ENCODE measurements around the gene GMPS. TPM values are rescaled to one million over a fixed set of nuclear protein-coding genes. Genes with fewer than 3 reads are reported as not detected.
"Not testable (repeated sequence)": the region's sequence is repeated elsewhere in the genome, so short reads cannot be mapped to it uniquely, and the experiment has no call there.

The GMPS gene
- 100 to 1,000 TPM; 109 to 122 (median 118) TPM for total RNA-seq

DNA sequence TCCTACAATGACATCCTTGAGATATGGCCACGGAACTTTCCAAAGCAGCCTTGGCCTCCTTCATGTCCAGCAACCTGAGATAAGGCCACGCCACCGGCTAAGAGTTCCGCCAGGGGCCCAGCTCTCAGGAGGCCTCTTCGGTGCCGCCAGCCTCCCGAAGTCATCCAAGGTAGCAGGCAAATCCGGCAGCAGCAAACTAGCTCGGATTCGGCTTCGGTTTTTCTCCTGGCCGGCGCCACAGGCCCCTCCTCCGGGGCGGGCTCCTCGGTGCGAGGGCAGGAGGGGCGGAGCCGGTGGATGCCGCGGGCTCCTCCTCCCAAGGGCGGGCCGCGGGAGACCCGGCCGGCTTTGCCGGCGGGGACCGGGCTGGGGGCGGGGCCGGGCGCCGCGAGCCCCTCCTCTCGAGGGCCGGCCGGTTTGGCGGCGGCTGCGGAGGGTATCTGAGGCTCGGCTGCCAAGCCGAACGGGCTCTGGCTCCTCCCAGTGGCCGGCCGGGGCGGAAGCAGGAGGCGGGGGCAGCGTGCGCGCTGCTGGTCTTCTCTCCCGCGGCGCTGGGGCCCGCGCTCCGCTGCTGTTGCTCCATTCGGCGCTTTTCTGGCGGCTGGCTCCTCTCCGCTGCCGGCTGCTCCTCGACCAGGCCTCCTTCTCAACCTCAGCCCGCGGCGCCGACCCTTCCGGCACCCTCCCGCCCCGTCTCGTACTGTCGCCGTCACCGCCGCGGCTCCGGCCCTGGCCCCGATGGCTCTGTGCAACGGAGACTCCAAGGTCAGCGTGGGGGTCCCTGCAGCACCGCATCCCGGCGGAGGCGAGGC lies at the start of gene GMPS:
Gene GMPS (plus strand): TSS at position 518 of the 812 bp plus-strand sequence. CDS start 221 bp downstream, at position 739.
- peak; percentile 95 for DNase-seq
- Mint-ChIP-seq H3K4me1 (ENCODE audit: low read depth) (peaks cover 21% of the 10 kb centered on the region), H3K36me3 (ENCODE audit: insufficient read depth) (no peaks in the 10 kb centered on the region), H3K27me3 (ENCODE audit: low read depth) (no peaks in the 10 kb centered on the region), H3K9me3 (no peaks in the 10 kb centered on the region), H3K4me3 (peak within 1 kb of the TSS; percentile 98)
- peak; percentile 93 to 94 for ATAC-seq

DNA sequence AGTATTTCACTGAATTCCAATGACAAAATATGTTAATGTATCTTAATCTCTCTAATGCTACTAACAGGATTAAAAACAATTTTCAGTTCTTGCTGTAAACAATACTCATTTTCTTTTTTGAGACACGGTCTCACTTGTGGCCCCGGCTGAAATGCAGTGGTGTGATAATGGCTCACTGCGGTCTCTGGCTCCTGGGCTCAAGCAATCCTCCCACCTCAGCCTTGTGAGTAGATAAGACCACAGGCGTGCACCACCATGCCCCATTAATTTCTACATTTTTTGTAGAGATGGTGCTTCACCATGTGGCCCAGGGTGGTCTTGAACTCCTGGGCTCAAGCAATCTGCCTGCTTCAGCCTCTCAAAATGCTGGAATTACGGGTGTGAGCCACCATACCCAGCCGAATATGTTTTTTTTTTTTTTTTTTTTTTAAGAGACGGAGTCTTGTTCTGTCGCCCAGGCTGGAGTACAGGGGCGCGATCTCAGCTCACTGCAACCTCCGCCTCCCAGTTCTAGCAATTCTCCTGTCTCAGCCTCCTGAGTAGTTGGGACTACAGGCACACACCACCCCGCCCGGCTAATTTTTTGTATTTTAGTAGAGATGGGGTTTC lies 41.9 kb upstream of the GMPS start:
- not testable (repeated sequence) for H3K27me3 Mint-ChIP-seq (ENCODE audit: low read depth); H3K4me3 Mint-ChIP-seq; ATAC-seq; H3K9me3 Mint-ChIP-seq; H3K4me1 Mint-ChIP-seq (ENCODE audit: low read depth); DNase-seq
- H3K36me3 Mint-ChIP-seq (ENCODE audit: insufficient read depth) = peaks cover 16% of the 10 kb centered on the region

DNA sequence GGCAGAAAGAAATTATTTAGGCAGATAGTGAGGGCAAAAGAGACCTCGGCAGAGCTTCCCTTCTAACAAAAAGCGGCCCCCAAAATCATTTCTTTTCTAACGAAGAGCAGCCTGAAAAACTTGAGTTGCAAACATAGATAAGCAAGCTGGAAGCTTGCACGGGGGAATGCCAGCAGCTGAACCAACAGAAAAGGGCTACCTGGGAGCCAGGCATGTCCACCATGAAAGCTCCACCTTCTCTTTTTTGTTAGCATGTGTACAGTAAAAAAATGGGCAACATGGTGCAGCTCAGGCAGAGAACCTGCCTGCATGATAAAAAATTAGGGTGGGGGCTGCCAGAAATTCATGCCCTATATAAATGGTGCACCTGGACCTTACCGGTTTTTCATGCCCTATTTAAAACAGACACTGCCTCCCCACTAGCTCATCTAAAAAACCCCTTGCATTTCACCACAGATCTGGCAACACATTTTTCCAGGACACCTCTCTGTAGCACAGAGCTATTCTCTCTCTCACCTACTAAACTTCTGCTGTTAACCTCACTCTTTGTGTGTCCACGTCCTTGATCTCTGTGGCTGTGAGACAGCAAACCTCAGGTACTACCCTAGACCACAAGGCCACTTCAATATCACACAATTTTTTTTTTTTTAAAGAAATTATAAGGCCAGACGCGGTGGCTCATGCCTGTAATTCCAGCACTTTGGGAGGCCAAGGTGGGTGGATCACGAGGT lies 34.9 kb upstream of the GMPS start:
- no peaks in the 10 kb centered on the region for H3K27me3 Mint-ChIP-seq (ENCODE audit: low read depth)
- peaks cover 15% of the 10 kb centered on the region for H3K36me3 Mint-ChIP-seq (ENCODE audit: insufficient read depth)
- H3K4me1 Mint-ChIP-seq (ENCODE audit: low read depth) = peaks cover 3% of the 10 kb centered on the region
- ATAC-seq (no peak), DNase-seq (no peak)
- no peak overlapping the region for H3K4me3 Mint-ChIP-seq
- H3K9me3 Mint-ChIP-seq = no peaks in the 10 kb centered on the region

DNA sequence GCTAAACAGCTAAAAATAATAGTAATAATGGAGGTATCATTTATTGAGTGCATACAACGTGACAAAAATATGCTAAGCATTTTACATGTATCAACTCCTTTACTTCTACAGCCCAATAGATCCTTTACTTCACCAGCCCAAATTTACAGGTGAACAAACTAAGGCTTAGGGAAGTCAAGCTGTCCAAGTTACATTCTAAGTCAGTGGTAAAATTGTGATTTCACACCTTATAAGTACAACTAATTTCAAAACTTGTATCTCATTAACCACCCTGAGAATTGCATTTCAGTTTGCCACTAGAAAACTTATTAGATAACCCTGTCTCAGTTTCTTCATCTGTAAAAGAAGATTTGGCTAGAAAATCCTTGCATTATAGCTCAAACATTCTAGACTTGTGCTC lies 26.9 kb upstream of the GMPS start:
- Mint-ChIP-seq H3K4me3 (no peak overlapping the region), H3K4me1 (ENCODE audit: low read depth) (peaks cover 37% of the 10 kb centered on the region), H3K36me3 (ENCODE audit: insufficient read depth) (peaks cover 12% of the 10 kb centered on the region), H3K27me3 (ENCODE audit: low read depth) (no peaks in the 10 kb centered on the region), H3K9me3 (no peaks in the 10 kb centered on the region)
- DNase-seq (no peak), ATAC-seq (no peak)

- DNase-seq (no peak), ATAC-seq (no peak)
- Mint-ChIP-seq H3K4me3 (peak overlapping the region; percentile 7), H3K4me1 (ENCODE audit: low read depth) (peaks cover 51% of the 10 kb centered on the region), H3K36me3 (ENCODE audit: insufficient read depth) (peaks cover 15% of the 10 kb centered on the region), H3K27me3 (ENCODE audit: low read depth) (no peaks in the 10 kb centered on the region), H3K9me3 (no peaks in the 10 kb centered on the region)
Measured at GRCh38 chr3:155846119-155846518, 24.3 kb upstream of the GMPS start.

DNA sequence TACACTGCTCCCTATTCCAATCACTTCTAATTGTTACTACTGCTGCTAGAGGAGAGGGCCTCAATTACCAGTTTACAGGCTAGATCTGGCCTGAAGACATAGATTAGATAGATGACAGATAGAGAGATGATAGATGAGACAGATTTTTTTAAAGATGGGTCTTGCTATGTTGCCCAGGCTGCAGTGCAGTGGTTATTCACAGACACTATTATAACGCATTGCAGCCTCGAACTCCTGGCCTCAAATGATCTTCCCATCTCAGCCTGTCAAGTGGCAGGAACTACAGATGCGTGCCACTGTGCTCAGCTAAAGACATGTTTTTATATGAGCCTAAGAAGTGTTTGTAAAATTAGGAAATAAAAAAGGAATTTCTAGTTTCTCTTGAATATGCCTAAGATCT lies 22.5 kb upstream of the GMPS start:
- Mint-ChIP-seq H3K9me3 (no peaks in the 10 kb centered on the region), H3K4me1 (ENCODE audit: low read depth) (peaks cover 64% of the 10 kb centered on the region), H3K4me3 (peak overlapping the region; percentile 1), H3K36me3 (ENCODE audit: insufficient read depth) (peaks cover 26% of the 10 kb centered on the region), H3K27me3 (ENCODE audit: low read depth) (no peaks in the 10 kb centered on the region)
- DNase-seq (no peak), ATAC-seq (no peak)

GRCh38 chr3:155849404-155849803 lies 21.0 kb upstream of the GMPS start:
- Mint-ChIP-seq H3K4me3 (peak overlapping the region; percentile 21), H3K36me3 (ENCODE audit: insufficient read depth) (peaks cover 23% of the 10 kb centered on the region), H3K4me1 (ENCODE audit: low read depth) (peaks cover 59% of the 10 kb centered on the region)
- not testable (repeated sequence) for H3K9me3 Mint-ChIP-seq; DNase-seq; H3K27me3 Mint-ChIP-seq (ENCODE audit: low read depth); ATAC-seq

DNA sequence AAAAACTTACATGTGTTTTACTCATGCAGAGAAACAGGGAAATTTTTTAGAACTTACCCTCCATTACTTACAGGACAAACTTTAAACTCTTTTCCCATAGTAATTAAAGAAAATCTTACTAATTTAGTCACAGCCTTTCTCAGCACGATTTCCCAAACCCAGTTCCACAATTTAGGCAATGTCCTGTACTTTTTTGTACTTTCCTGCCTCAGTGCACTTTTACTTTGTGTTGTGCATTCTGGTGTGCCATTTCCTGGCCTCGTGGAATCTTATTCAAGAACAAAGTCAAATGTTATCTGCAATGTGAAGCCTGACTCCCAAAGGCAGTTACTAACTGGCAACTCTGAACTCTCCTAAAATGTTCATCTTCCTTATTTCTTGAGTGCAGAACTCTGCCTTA lies 18.1 kb upstream of the GMPS start:
- peak overlapping the region; percentile 97 for H3K4me3 Mint-ChIP-seq

DNA sequence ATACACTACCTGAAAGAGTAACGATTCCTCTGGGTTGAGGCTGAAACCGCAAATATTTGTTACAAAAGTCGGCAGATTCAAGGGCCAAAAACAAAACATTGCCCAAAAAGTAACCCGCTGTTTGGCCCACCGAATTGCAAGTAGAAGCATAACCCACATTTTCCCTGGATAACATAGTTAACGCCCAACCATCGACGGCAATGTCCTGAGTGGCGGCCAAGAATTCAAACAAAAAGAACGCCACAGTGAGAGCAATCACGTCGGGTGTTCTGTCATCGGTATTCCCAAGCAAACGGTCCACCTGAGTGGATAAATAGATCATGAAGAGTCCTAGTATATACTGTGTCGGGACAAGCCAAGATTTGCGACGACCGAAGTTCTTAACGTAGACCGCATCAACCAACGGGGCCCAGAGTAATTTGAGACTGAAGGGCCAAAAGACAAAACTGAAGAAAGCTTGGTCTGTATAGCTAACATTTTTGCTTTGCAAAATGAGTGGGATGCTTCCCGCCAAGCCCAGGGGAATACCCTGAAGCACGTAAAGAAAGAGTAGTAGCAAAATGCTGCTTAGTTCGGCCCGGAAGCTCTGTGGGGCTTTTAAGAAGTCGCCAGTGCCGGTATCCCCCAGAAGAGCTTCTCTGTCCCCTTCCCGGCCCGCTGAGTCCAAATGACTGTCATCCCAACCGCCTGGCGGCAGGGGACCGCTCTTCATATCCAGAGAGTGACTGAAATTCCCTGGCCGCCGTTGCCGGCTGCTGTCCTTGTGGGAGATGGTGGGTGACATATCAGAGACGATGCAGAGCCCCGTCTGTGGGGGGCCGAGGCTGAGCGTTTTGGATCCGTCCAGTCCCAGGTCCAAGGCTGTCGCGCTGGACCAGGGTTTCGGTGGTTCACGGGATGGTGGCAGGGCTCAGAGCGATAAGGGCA lies 17.0 kb upstream of the GMPS start:
- H3K27me3 Mint-ChIP-seq (ENCODE audit: low read depth) = no peaks in the 10 kb centered on the region
- peak; percentile 6 to 7 for ATAC-seq
- peaks cover 15% of the 10 kb centered on the region for H3K36me3 Mint-ChIP-seq (ENCODE audit: insufficient read depth)
- peaks cover 41% of the 10 kb centered on the region for H3K4me1 Mint-ChIP-seq (ENCODE audit: low read depth)
- DNase-seq = peak; percentile 15
- no peaks in the 10 kb centered on the region for H3K9me3 Mint-ChIP-seq
- H3K4me3 Mint-ChIP-seq = peak overlapping the region; percentile 97

More for the DNA sequence above, 18.1 kb upstream of the GMPS start:
- H3K36me3 Mint-ChIP-seq (ENCODE audit: insufficient read depth) = peaks cover 20% of the 10 kb centered on the region
- ATAC-seq = no peak
- DNase-seq = no peak
- H3K9me3 Mint-ChIP-seq = no peaks in the 10 kb centered on the region
- peaks cover 49% of the 10 kb centered on the region for H3K4me1 Mint-ChIP-seq (ENCODE audit: low read depth)
- no peaks in the 10 kb centered on the region for H3K27me3 Mint-ChIP-seq (ENCODE audit: low read depth)

GRCh38 chr3:155854141-155854940 lies 16.1 kb upstream of the GMPS start, which contains the start of gene SLC33A1:
TSS of gene SLC33A1 (minus strand) at chr3:155854427. CDS start at chr3:155853997, 430 bp downstream.
- peaks cover 13% of the 10 kb centered on the region for H3K36me3 Mint-ChIP-seq (ENCODE audit: insufficient read depth)
- DNase-seq = peak; percentile 98
- no peaks in the 10 kb centered on the region for H3K27me3 Mint-ChIP-seq (ENCODE audit: low read depth)
- peaks cover 37% of the 10 kb centered on the region for H3K4me1 Mint-ChIP-seq (ENCODE audit: low read depth)
- H3K9me3 Mint-ChIP-seq = no peaks in the 10 kb centered on the region
- peak; percentile 94 for ATAC-seq
- H3K4me3 Mint-ChIP-seq = peak within 1 kb of the TSS; percentile 97

- Mint-ChIP-seq H3K4me1 (ENCODE audit: low read depth) (peaks cover 22% of the 10 kb centered on the region), H3K27me3 (ENCODE audit: low read depth) (no peaks in the 10 kb centered on the region), H3K9me3 (no peaks in the 10 kb centered on the region), H3K4me3 (no peak overlapping the region), H3K36me3 (ENCODE audit: insufficient read depth) (no peaks in the 10 kb centered on the region)
- ATAC-seq = no peak
- no peak for DNase-seq
Measured at GRCh38 chr3:155859859-155860258, 10.6 kb upstream of the GMPS start.

- DNase-seq; H3K4me3 Mint-ChIP-seq; H3K27me3 Mint-ChIP-seq (ENCODE audit: low read depth); H3K36me3 Mint-ChIP-seq (ENCODE audit: insufficient read depth); H3K9me3 Mint-ChIP-seq; ATAC-seq: not testable (repeated sequence)
- peaks cover 20% of the 10 kb centered on the region for H3K4me1 Mint-ChIP-seq (ENCODE audit: low read depth)
Measured at GRCh38 chr3:155860424-155860823, 10.0 kb upstream of the GMPS start.

Measured in activated T-cell treated with anti-CD3 and anti-CD28 coated beads, Interleukin-2, amount 50 U/mL, for 4 hours (primary cell).